Measurements from ENCODE around the gene ARL13A.

Gene ARL13A

DNA sequence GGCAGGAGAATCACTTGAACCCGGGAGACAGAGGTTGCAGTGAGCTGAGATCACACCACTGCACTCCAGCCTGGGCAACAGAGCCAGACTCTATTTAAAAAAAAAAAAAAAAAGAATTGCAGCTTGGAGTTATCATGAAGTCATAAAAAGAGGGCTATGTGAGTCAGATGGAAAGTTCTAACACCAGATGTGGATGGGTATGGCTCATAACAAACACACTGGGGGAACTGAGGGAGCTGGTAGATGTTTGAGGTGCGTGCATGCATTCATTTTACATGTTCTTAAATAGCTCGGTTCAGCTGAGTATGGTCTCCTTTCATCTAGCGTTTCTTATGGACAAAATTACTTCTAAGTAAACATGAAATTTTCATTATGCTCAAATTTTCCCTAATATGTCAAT is 70.7 kb downstream of the ARL13A start:
- Histone ChIP-seq H4K20me1 (ENCODE audit: low read depth, low read length) (no peaks in the 10 kb centered on the region), H3K4me2 (ENCODE audit: low read depth, low read length, poor library complexity, severe bottlenecking) (no peak overlapping the region), H2AFZ (ENCODE audit: low read depth, low read length, severe bottlenecking) (no peak overlapping the region), H3K9me3 (ENCODE audit: insufficient read depth, low read length) (no peaks in the 10 kb centered on the region), H3K9ac (ENCODE audit: low read length) (no peak overlapping the region), H3K27ac (ENCODE audit: low read depth, low read length) (no peak overlapping the region), H3K4me3 (ENCODE audit: insufficient read depth, low read length, poor library complexity, severe bottlenecking) (no peak overlapping the region), H3K79me2 (ENCODE audit: insufficient read depth, low read length) (no peaks in the 10 kb centered on the region), H3K27me3 (ENCODE audit: low read length) (no peaks in the 10 kb centered on the region), H3F3A (ENCODE audit: insufficient read depth) (no peaks in the 10 kb centered on the region), H3K36me3 (ENCODE audit: low read length) (no peaks in the 10 kb centered on the region), H3K9me2 (replicated peaks; ENCODE audit: insufficient read depth, low read length) (no peaks in the 10 kb centered on the region)
- no peak for TF ChIP-seq EZH2phosphoT487 (conservative IDR thresholded peaks at IDR 0.05; ENCODE audit: low read length)
- TF ChIP-seq, protein P1, sequence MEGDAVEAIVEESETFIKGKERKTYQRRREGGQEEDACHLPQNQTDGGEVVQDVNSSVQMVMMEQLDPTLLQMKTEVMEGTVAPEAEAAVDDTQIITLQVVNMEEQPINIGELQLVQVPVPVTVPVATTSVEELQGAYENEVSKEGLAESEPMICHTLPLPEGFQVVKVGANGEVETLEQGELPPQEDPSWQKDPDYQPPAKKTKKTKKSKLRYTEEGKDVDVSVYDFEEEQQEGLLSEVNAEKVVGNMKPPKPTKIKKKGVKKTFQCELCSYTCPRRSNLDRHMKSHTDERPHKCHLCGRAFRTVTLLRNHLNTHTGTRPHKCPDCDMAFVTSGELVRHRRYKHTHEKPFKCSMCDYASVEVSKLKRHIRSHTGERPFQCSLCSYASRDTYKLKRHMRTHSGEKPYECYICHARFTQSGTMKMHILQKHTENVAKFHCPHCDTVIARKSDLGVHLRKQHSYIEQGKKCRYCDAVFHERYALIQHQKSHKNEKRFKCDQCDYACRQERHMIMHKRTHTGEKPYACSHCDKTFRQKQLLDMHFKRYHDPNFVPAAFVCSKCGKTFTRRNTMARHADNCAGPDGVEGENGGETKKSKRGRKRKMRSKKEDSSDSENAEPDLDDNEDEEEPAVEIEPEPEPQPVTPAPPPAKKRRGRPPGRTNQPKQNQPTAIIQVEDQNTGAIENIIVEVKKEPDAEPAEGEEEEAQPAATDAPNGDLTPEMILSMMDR (IDR thresholded peaks at IDR 0.05; ENCODE audit: insufficient read depth, low read length, poor library complexity, severe bottlenecking), result no peak
